HUES48 (cell line): ENCODE measurements around the gene SPI1.

Source experiments
- H3K27ac ChIP-seq: one replicate; pipeline ENCODE4 v1.7.0; 2013; ENCODE audit warnings: low read depth, low read length, inconsistent platforms
- H3K27me3 ChIP-seq: 2 replicates; pipeline ENCODE4 v1.6.1; 2013; ENCODE audit warnings: mild to moderate bottlenecking, low read length; ENCODE audit not compliant: control insufficient read depth, insufficient read depth
- H3K36me3 ChIP-seq: 2 replicates; pipeline ENCODE4 v1.6.1; 2013; ENCODE audit warnings: low read length; ENCODE audit not compliant: control insufficient read depth, insufficient read depth
- H3K4me1 ChIP-seq: 2 replicates; pipeline ENCODE4 v1.6.1; 2013; ENCODE audit warnings: mild to moderate bottlenecking, low read length; ENCODE audit not compliant: control insufficient read depth, insufficient read depth
- H3K4me3 ChIP-seq: 2 replicates; pipeline ENCODE4 v1.5.1; 2013; ENCODE audit warnings: mild to moderate bottlenecking, low read depth, low read length
- H3K9ac ChIP-seq: 2 replicates; pipeline ENCODE4 v1.6.1; 2013; ENCODE audit warnings: mild to moderate bottlenecking, low read depth, low read length, moderate library complexity
- H3K9me3 ChIP-seq: 2 replicates; pipeline ENCODE4 v1.6.1; 2013; ENCODE audit warnings: low read length; ENCODE audit not compliant: control insufficient read depth, insufficient read depth

Gene SPI1

DNA sequence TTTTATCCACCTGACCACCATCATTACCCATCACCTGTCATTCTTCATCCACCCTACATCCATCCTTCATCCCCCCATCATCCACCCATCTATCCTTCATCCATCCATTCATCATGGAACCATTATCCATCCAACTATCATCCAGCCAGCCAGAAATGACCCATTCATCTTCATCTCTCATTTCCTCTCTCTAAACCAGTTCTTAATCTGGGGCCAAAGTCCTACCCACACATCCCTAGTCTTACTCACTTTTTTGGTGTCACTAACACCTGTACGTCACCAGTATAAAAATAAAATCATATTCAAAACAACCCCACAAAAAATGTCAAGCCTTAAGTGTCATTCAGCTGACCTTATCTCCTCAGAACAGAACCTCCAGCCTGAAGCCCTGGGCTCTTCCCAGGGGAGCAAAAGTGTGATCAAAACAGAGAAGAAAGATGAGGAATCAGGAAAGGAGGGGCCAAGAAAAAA, 12.3 kb downstream of the SPI1 start:
- H3K4me3 ChIP-seq = no peak overlapping the region
- H3K4me1 ChIP-seq = no peaks in the 10 kb centered on the region
- H3K9me3 ChIP-seq = no peaks in the 10 kb centered on the region
- no peak overlapping the region for H3K9ac ChIP-seq
- H3K27ac ChIP-seq = no peak overlapping the region
- no peaks in the 10 kb centered on the region for H3K36me3 ChIP-seq
- no peaks in the 10 kb centered on the region for H3K27me3 ChIP-seq

DNA sequence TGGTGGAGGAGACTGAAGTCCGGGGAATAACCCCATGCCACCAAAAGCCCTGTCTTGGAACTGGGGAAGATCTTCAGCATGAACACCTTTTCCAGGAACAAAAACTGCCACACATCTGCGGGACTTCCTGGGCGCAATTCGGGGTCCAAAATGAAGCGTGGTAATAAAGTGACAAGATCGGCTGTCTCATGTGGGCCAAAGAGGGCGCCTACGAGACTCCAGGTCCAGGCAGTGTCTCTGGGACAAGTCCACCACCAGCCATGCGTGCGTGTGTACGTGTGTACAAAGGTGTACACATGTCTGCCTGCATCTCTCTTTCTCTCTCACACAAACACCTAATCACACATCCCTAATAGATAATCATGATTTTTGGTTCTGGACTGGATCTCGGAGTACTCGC, 16.9 kb downstream of the SPI1 start:
- no peaks in the 10 kb centered on the region for H3K36me3 ChIP-seq
- H3K9me3 ChIP-seq = no peaks in the 10 kb centered on the region
- no peaks in the 10 kb centered on the region for H3K27me3 ChIP-seq
- no peak overlapping the region for H3K27ac ChIP-seq
- no peak overlapping the region for H3K9ac ChIP-seq
- no peaks in the 10 kb centered on the region for H3K4me1 ChIP-seq
- H3K4me3 ChIP-seq = no peak overlapping the region

DNA sequence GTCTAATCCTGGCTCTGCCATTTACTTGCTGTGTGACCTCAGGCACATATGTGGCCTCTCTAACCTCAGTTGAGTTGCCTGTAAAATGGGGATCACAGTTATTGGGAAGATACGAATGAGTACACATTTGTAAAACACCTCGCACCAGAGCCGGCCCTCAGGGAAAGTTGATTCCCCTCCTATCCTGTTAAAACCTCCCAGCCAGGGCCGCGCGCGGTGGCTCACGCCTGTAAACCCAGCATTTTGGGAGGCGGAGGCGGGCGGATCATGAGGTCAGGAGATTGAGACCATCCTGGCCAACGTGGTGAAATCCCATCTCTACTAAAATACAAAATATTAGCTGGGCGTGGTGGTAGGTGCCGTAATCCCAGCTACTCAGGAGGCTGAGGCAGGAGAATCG, 18.0 kb downstream of the SPI1 start:
- Histone ChIP-seq H3K27me3 (no peaks in the 10 kb centered on the region), H3K36me3 (no peaks in the 10 kb centered on the region), H3K4me3 (no peak overlapping the region), H3K9ac (no peak overlapping the region), H3K27ac (no peak overlapping the region), H3K4me1 (no peaks in the 10 kb centered on the region), H3K9me3 (no peaks in the 10 kb centered on the region)

DNA sequence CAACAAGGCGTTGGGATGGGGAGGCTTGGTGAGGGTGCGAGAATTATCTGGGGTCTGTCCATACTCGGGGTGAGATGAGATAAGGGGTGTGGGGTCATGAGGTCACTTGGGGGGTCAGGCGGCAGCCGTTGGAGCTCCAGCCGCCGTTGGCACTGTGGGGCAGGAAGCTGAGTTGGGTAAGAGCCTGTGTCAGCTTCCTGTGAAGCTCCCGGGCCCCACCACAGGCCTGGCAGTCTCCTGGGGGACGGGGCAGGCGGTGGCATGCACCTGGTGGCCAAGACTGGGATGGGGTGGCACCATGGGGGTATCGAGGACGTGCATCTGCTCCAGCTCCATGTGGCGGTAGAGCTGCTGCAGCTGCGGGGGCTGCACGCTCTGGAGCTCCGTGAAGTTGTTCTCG, 18.8 kb downstream of the SPI1 start:
- H3K9me3 ChIP-seq = no peaks in the 10 kb centered on the region
- no peaks in the 10 kb centered on the region for H3K36me3 ChIP-seq
- H3K27me3 ChIP-seq = no peaks in the 10 kb centered on the region
- no peak overlapping the region for H3K4me3 ChIP-seq
- no peak overlapping the region for H3K27ac ChIP-seq
- H3K4me1 ChIP-seq = peaks cover under 1% of the 10 kb centered on the region; the same call in 1 of the 2 replicates
- H3K9ac ChIP-seq = no peak overlapping the region

DNA sequence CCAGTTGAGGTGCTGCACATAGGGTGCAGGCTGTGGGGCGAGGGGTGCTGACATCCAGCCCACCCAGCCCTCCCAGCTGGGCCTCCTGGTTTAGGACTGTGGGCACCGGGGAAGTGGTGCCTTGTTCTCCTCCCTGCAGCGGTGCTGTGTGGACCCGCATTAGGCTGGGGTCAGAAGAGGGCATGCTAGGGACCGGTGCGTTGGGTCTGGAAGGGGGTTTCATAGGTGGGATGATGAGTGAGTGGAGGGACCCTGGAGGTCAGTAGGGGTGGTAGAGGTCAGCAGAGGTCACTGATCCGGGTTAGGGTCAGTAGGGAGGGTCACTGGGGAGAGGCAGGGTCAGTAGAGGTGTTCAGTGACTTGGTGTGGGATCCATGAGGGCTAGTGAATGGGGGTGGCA, 19.2 kb downstream of the SPI1 start:
- Histone ChIP-seq H3K9ac (no peak overlapping the region), H3K4me1 (peaks cover 3% of the 10 kb centered on the region; the same call in 1 of the 2 replicates), H3K36me3 (no peaks in the 10 kb centered on the region), H3K4me3 (no peak overlapping the region), H3K27me3 (no peaks in the 10 kb centered on the region), H3K27ac (no peak overlapping the region), H3K9me3 (no peaks in the 10 kb centered on the region)

DNA sequence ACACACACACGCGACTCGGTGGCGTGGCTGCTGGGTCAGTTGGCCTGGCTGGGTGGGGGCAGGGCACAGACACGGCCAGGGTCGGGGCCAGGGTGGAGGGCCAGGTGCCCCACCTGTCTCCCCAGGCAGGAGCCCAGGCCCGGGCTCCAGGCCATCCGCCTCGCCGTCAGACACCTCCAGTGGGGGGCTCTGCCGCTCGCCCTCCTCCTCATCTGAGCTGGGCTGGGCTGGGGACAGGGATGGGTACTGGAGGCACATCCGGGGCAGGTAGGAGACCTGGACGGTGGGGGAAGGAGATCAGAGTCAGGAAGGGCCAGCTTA, 19.7 kb downstream of the SPI1 start:
- H3K27ac ChIP-seq = no peak overlapping the region
- no peaks in the 10 kb centered on the region for H3K27me3 ChIP-seq
- peaks cover 3% of the 10 kb centered on the region; the same call in 1 of the 2 replicates for H3K4me1 ChIP-seq
- H3K9me3 ChIP-seq = no peaks in the 10 kb centered on the region
- H3K4me3 ChIP-seq = no peak overlapping the region
- no peak overlapping the region for H3K9ac ChIP-seq
- H3K36me3 ChIP-seq = no peaks in the 10 kb centered on the region

DNA sequence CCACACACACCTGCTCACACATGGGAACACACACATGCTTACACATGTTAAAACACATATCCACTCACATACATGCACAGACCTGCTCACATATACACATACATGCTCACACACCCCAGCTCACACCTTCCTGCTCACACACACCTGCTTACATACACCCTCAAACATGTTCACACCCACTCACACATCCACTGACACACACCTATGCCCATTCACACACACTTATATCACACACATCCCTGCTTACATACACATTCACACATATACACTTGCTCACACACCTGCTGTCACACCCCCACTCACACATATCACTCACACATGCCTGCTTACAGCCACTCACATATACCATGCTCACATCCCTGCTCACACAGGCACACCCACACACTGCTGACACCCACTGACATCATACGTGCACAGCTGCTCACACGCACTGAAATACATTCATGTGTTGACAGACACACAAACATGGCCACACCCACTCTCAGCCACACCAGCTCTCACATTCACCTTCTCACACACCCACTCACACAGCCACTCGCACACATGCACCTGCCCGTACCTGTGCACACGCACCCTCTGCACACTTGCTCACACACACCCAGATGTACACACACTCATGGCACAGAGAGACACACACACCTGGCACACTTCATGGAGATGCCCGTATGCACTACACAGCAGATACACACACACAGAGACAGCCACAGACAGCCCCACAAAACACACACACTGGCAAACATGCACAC, 20.2 kb downstream of the SPI1 start:
- H3K9me3 ChIP-seq = no peaks in the 10 kb centered on the region
- H3K27ac ChIP-seq = no peak overlapping the region
- no peak overlapping the region for H3K4me3 ChIP-seq

DNA sequence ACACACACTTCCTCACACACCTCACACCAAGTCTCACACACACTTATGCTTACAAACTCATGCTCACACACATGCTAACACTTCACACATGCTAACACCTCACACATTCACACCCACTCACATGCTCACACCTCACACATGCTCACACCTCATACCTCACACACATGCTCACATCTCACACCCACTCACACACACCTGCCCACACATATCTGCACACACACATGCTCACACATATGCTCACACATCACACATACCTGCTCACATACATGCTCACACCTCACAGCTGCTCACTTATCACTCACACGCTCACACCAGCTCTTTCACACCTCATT, 21.4 kb downstream of the SPI1 start:
- Histone ChIP-seq H3K36me3 (no peaks in the 10 kb centered on the region), H3K4me3 (no peak overlapping the region), H3K9ac (no peak overlapping the region), H3K9me3 (no peaks in the 10 kb centered on the region), H3K27ac (no peak overlapping the region), H3K27me3 (no peaks in the 10 kb centered on the region), H3K4me1 (peaks cover 3% of the 10 kb centered on the region; the same call in 1 of the 2 replicates)

More for the DNA sequence above, 20.2 kb downstream of the SPI1 start:
- Histone ChIP-seq H3K36me3 (no peaks in the 10 kb centered on the region), H3K27me3 (no peaks in the 10 kb centered on the region), H3K4me1 (peaks cover 3% of the 10 kb centered on the region; the same call in 1 of the 2 replicates), H3K9ac (no peak overlapping the region)

DNA sequence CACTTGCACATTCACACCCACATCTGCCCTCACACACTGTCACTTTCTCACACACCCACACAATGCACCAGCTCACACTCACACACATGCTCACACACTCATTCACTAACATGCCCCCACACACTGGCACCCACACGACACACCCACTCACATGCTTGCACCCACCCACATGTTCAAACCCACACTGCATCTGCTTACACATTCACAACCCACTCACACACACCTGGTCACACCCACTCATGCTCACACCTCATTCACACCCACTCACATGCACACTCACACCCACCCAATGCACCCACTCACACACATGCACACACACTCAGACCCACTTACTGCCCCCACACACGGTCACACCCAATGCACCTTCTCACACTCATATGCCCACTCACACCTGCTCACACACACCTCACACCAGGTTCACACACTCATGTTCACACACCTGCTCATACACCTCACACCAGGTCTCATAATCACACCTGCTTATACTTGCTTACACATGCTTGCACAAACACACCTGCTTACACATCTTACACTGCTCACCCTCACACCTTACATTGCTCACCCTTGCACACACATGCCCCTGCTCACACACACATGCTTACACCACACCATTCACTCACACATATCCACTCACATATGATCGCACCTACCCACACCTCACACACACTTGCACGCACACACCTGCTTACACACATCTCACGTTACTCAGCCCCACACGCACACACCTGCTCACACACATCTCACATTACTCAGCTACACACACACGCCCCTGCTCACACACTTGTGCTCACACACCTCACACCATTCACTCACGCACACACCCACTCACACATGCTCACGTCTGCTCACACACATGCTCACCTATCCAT, 22.0 kb downstream of the SPI1 start:
- Histone ChIP-seq H3K4me3 (no peak overlapping the region), H3K36me3 (no peaks in the 10 kb centered on the region), H3K9me3 (no peaks in the 10 kb centered on the region), H3K9ac (no peak overlapping the region), H3K27me3 (no peaks in the 10 kb centered on the region), H3K27ac (no peak overlapping the region), H3K4me1 (peaks cover 3% of the 10 kb centered on the region; the same call in 1 of the 2 replicates)

DNA sequence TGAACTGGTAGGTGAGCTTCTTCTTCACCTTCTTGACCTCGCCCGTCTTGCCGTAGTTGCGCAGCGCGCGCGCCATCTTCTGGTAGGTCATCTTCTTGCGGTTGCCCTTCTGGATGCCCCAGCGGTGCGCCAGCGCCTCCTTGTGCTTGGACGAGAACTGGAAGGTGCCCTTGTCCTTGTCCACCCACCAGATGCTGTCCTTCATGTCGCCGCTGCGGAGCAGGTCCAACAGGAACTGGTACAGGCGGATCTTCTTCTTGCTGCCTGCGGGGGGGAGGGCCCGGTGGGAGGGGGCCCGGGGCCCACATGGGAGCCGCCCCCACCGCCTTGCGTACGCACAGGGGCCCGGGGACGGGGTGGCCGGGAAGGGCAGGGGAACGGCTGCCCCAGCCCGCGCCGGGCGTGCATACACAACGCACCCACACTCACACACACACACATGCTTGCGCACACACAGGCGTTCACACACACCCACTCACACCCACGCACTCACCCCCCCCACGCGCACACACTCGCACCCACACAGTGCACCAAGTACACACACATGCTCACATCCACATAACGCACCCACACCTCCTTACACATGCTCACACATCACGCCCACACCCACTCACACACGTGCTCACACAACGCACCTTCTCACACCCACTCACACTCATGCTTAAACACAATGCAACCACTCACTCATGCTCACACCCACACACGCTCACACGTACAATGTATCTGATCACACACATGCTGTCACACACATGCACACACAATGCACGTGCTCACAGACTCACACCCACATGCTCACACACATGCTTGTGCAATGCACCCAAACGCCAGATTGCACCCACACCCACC, 22.8 kb downstream of the SPI1 start:
- H3K36me3 ChIP-seq = no peaks in the 10 kb centered on the region
- no peaks in the 10 kb centered on the region for H3K9me3 ChIP-seq
- no peak overlapping the region for H3K9ac ChIP-seq
- H3K4me3 ChIP-seq = peak overlapping the region; percentile 46; the same call in 1 of the 2 replicates
- H3K27ac ChIP-seq = peak overlapping the region; percentile 40
- no peaks in the 10 kb centered on the region for H3K27me3 ChIP-seq
- H3K4me1 ChIP-seq = peaks cover 6% of the 10 kb centered on the region
